ENCODE data around the gene TNFRSF25.
"Not testable (repeated sequence)": the region's sequence is repeated elsewhere in the genome, so short reads cannot be mapped to it uniquely, and the experiment has no call there.

The TNFRSF25 gene

DNA sequence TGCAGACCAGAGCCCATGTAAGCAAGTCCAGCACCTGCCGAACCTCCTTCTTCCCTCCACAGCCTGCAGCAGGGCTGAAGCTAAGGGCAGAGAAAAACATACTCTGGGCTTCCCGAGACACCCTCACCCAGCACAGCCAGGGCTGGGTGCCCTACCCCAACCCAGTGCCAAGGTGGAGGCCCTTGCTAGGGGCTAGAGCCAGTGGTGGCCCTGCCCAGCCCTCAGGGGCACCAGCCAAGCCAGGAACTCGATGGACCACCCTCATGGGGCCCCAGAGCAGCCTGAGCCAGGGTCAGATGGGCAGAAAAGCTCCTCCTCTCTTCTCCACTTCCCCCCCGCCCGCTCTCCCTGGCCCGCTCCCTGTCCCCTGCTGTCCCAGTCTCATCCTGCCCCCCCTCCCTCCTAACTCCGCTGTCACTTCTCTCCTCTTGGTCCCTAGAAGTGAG lies 15.9 kb downstream of the TNFRSF25 start:
- no peak for DNase-seq

DNA sequence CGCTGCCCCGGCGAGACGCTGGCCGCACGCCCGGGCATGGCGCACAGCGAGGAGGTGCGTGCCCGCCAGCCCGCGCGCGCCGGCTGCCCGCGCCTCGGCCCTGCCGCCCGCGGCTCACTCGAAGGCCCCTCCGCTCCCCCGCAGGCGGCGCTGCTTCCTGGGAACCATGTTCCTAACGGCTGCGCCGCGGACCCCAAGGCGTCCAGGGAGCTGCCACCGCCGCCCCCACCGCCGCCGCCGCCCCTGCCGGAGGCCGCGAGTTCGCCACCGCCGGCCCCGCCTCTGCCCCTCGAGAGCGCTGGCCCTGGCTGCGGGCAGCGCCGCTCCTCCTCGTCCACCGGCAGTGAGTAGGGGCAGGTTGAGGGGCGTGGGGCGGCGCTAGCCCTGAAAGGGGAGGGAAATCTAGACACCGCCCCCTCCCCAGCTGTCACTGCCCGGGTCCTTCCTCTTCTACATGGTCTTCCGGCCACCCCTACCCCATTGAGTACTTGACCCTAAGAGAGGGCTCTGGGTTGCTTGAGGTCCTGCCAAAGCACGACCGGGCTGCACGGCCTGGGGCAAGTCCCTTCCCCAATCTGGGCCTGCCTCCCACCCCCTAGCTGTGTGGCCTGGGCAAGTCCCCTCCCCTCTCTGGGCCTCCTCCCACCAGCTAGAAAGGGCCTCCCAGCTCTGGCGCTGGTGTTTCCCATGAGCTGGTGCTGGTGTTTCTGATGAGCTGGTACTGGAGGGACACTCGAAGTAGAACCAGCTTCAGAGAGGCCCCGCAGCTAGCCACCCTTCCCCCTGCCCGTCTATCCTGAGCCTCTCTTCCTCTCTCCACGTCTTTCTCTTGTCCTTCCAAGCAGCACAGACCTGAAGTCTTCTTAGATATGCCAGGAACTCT lies 17.0 kb downstream of the TNFRSF25 start:
- no peak for DNase-seq

DNA sequence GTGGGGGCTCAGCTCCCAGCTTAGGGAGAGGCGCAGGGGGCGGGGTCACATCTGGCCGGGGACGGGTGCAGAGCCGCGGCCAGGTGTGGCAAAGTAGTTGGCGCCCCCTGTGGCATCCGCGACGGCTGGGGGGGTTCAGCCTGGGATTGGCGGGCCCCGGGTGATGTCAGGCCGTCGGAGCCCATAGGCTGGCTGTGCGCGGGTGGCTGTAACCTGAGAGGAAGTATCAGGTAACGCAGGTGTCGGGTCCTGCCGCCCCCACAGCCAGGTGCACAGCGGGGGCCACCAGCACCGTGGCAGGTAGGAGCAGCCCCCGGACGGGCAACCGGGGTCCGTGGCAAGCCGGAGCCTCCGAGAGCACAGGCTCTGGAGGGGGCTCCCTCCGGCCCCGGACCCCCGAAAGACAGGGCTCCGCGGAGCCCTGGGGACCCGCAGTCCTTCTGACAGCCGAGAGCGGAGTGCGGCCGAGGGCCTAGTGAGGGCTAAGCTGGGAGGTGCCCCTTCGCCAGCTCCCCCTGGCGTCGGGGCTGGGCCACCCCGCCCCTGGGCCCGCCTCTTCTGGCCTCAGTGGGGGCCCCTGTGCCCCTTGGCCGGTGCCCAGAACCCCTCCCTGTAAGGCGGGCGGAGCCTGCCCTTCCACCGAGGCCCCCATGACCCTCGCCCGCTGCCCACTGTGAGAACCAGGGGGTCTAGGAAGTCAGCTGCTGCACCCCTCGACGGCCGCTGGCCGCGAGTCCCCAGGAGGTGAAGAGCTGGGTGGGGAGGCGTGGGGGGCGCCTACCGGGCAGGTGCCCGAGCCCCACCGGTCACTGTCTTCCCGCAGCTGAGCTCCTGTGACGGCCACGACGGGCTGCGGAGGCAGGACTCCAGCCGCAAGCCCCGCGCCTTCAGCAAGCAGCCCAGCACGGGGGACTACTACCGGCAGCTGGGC lies 17.9 kb downstream of the TNFRSF25 start:
- peak; percentile 64 to 66 for DNase-seq

DNA sequence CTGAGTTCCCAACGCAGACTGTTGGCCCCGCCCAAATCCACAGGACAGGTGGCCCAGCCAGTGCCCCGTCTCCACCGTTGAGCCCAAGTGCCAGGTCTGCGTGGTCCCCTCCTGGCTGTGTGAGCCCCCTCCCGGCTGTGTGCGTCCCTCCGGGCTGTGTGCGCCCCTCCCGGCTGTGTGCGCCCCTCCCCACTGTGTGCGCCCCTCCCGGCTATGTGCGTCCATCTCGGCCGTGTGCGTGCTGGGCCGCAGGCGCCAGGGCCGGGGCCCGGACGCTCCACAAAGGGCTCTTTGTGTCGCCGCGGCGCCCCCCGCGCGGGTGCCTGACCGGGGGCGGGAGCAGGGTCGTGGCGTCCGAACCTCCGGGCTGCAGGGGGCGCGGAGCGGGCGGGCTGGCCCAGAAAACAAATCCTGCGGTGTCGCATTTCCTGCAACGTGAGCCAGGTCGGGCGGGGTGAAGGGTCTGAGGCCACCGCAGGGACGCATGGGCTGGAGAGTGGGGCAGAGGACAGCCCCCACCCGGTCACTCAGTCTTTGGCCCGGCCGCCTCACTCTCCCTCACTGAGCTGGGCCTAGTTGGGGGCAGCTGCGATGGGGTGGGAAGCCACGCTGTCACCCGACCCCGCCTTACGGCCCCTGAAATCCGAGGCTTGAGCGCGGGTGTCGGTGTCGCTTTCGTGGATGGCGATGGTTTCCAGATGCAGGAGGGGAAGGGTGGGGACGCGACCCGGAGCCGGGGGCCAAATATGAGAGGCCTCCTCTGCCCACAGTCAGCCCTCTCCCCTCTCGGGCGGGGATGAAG lies 18.8 kb downstream of the TNFRSF25 start:
- no peak for DNase-seq

DNA sequence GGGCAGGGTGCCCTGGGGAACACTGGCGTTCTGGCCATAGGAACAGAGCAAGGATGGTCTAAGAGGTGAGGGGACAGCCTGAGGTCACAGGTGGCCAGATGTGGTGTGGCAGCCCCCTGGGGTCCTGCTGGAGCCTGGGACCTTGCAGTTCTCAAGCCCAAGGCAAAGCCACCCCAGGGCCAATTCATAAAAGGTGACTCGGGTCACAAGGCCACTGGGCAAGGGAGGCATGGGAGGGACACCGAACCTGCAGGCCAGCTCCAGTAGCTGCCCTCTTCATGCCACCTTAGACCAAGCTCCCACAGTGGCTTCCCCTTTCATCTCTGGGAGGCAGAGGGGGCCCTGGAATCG lies 19.3 kb downstream of the TNFRSF25 start:
- no peak for DNase-seq

DNA sequence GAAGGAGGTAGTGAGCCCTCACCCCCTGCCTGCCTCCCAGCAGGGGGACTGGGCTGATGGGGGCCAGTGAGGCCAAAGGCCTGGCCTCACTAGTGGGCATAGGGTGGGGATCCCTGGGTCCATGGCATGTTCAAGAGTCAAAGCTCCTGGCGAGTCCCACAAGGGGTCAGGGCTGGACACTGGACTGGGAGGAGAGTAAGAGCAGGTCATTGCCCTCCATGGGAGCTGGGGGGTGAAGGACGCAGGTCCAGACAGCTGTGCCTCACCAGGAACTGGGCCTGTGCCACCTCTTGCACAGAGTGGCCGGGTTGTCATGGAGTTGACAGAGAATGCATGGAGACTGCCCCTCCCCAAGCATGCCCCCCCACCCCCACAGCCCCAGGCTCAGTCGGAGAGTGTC lies 20.0 kb downstream of the TNFRSF25 start:
- not testable (repeated sequence) for DNase-seq

DNA sequence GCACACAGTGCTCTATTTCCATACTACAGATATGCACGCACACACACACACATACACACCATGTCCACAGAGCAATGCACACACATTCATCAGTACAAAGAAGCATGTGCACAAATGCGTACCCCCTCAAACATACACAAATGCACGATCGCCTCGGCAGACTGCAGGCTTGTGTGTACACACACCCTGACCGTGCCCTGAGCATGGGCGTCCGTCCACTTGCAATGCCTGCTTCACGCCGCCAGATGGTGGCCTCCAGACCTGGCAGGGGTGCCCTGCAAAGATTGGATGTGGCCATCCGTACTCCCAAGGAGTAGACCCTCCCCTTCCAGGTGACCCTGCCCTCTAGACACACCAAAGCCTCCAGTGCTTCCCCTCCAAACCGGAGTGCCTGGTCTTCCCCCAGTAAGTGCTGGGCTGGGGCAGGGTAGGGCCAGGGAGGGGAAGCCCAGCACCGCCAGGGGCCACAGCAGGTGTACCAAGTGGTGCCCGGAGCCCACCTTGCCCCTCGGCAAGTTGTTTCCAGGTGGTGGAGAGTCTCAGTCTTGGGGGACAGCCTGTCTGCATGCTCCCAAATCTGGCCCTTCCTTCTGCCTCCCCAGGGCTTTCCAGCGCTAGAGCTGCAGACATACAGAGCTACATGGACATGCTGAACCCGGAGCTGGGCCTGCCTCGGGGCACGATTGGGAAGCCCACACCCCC lies 20.8 kb downstream of the TNFRSF25 start:
- peak; percentile 32 to 56 for DNase-seq

DNA sequence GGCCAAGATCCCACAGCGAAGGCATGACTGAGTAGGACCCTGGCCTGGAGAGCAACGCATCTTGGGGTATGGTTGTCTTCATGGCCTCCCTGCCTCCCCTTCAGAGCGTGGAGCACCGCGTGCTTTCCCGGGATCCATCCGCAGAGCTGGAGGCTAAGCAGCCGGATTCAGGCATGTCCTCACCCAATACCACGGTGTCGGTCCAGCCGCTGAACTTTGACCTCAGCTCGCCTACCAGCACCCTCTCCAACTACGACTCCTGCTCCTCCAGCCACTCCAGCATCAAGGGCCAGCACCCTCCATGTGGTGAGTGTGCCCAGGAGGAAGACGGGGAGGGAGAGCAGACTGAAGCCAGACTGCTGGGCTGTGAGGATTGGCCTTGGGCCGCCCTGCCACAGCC lies 21.6 kb downstream of the TNFRSF25 start:
- DNase-seq, result no peak

DNA sequence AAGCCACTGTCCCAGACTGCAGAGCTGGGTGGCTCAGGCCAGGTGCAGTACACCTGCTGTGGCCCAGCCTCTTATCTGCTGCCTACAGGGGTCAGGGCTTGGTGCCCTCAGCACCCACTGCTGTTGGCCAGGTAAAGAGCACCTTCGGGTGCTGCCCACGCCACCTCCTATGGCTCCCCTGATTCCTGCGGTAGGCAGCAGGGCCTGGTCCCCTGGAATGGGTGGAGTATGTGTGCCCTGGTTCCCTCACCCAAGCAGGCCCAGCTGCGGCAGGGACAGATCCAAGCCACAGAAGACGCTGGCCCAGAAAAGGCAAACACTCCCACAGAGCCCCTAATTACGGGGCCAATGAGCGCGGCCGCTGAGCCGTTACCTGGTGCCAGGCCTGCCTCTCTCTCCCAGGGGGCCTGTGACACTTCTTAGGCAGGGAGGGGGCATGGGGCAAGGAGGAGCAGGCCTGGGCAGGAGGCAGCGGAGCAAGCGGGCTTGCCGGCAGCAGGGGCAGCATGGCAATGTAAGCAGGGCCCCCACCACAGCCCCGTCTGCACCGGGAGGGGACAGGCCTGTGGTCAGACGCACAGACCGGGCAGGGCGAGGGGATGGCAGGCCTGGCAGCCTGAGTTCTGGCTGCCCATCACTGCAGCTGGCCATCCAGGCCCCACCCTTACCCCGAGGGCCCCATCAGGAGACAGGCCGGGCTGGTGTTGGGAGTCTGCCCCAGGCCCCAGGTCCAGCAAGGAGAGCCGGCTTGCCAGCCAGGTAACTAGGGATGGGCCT lies 22.4 kb downstream of the TNFRSF25 start:
- DNase-seq, result no peak

DNA sequence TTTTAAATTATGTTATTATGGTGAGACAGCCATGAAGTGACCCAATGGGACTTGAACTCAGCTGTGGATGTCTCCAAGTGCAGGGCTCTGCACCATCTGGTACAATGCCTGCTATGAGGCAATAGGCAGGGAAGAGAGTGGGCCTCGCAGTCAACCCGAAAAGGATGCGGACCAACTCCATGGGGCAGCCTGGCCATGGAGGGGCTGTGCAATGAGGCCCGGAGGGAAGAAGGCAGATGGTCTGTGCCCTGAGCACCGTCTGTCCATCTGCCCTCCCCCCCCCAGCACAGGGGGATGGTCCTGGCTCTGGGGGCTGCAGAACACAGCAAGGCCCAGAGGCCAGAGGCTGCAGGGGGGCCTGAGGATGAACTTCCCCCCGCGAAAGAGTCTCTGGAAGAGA lies 24.4 kb downstream of the TNFRSF25 start:
- no peak for DNase-seq

DNA sequence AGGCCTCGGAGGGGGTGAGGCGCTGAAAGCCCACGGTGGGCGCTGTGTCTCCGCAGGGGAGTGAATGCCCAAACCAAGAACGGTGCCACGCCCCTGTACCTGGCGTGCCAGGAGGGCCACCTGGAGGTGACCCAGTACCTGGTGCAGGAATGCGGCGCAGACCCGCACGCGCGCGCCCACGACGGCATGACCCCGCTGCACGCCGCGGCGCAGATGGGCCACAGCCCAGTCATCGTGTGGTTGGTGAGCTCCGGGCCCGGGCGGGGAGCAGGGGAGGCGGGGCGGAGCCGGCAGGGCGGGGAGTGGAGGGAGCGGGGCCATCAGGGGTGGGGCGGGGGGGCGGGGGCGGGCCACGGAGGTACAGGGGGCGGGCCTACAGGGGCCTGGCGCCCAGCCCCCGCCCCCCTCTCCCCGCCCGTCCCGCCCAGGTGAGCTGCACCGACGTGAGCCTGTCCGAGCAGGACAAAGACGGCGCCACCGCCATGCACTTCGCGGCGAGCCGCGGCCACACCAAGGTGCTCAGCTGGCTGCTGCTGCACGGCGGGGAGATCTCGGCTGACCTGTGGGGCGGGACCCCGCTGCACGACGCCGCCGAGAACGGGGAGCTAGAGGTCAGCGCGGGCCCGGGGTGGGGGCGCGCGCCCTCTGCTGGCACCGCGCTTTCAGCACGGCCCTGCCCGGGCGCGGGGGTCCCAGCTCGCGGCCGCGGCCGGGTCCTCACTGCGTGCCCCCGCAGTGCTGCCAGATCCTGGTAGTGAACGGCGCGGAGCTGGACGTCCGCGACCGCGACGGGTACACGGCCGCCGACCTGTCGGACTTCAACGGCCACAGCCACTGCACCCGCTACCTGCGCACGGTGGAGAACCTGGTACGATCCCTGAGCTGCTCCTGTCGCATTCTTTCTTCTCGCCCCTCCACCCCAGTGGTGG lies 25.5 kb downstream of the TNFRSF25 start:
- DNase-seq, result peak; percentile 78 to 81

DNA sequence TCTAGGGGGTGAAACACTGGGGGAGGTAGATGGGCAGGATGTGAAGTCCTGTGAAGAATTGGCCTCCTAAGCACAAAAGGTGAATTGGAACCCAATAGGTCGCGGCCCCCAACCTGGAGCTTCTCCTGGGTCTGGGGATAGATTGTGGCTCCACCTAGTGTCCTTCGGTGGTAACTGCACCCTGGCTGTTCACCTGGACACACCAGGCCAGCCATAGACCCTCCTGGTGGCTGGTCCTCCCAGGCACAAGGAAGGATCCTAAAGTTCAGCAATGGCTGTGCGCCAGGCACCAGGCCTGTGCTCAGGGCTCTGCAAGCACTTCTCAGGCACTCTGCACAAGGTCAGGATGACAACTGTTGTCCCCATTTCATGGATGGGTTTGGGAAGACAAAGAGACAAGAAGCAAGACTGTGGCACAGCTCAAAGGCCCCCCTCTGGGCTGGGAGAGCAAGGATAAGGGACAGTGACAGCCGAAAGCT lies 27.9 kb downstream of the TNFRSF25 start:
- DNase-seq, result peak; percentile 70 to 78

DNA sequence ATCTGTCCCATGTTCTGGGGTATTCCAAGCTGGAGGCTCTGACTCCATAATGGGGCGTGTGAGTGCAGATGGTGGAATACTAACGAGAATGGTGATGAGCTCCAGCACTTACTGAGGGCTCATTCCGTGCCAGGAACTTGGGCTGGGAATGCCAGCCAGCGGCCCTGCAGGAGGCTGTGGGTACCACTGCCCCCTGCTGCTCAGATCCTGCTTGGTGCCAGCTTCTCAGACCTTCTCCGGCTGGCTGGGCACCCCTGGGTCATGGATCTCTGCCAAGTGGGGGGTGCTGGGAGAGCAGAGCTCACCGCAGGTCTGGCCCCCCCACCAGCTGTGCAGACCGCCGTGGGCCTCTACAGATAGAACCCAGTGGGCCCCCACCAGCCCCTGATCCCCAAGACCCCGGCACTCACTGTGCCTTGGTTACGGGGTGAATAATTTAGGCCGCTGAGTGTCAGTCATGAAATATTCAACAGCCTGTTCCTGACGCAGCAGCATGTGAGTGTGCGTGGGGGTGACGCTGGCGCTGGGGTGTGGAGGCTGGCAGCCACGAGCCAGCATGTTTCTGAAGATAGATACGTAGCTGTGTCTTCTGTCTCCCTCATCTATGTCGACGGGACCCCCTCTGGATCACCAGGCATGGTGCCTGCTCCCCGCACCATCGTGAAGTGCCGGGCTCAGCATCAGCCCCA lies 28.8 kb downstream of the TNFRSF25 start:
- not testable (repeated sequence) for DNase-seq

DNA sequence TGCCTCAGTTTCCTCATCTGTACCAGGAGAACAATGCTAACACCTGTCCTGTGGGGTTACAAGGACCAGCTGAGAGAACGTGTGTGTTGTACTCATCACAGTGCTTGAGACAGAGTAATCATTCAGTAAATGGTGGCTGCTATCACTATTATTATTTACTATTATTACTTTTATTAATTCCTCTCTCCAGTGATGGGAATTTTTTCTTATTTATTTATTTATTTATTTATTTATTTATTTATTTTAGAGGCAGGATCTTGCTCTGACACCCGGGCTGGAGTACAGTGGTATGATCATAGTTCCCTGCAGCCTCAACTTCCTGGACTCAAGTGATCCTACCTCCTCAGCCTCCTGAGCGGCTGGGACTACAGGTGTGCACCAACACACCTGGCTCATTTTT lies 29.7 kb downstream of the TNFRSF25 start:
- DNase-seq, result not testable (repeated sequence)

DNA sequence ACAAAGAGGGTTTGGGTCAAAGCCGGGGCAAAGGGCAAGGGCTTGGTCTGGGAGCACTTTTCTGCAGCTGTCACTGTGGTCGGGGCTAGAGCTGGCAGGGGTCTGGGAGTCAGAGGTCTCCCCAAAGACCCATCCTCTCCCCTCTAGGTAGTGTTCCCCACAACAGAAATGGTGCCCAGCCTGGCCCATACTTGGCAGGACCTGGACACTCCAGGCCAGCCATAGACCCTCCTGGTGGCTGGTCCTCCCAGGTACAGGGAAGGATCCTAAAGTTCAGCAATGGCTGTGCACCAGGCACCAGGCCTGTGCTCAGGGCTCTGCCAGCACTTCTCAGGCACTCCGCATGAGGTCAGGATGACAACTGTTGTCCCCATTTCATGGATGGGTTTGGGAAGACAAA lies 30.4 kb downstream of the TNFRSF25 start:
- no peak for DNase-seq

DNA sequence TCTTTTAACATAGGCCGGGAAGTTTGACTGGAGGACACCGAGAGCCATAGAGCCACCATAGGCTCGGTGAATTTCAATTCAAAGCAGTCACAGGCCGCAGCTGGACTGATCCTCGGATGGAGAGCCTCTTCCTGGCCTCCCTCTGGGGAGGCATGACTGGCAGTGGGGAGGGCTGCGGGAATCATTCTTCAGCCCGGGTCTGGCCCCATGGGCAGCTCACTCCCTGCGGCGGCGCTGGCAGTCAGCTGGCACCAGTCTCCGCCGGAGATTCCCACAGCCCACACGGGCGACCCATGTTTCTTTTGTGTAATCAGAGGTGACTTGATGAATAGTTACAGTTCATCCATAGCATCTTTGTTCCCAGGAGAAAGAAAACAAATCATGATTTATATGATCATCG lies 30.8 kb downstream of the TNFRSF25 start:
- DNase-seq, result no peak

DNA sequence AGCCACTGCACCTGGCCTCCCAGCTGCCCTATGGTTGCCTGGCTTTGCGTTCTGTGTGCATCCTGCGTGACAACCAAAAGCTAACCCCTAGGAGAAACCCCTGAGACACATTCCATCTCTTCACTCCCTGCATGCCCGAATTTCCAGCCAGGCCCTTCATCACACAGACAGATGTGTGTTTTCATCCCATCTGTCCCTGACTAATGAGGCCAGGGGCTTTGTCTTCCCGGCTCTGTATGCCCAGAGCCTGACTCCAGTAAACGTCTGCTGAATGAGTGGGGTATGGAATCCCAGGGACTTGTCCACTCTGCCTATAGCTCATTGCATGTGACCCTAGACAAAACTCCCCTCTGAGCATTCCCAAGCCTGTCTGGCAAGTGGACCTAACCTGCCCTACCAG lies 31.8 kb downstream of the TNFRSF25 start:
- DNase-seq, result no peak

DNA sequence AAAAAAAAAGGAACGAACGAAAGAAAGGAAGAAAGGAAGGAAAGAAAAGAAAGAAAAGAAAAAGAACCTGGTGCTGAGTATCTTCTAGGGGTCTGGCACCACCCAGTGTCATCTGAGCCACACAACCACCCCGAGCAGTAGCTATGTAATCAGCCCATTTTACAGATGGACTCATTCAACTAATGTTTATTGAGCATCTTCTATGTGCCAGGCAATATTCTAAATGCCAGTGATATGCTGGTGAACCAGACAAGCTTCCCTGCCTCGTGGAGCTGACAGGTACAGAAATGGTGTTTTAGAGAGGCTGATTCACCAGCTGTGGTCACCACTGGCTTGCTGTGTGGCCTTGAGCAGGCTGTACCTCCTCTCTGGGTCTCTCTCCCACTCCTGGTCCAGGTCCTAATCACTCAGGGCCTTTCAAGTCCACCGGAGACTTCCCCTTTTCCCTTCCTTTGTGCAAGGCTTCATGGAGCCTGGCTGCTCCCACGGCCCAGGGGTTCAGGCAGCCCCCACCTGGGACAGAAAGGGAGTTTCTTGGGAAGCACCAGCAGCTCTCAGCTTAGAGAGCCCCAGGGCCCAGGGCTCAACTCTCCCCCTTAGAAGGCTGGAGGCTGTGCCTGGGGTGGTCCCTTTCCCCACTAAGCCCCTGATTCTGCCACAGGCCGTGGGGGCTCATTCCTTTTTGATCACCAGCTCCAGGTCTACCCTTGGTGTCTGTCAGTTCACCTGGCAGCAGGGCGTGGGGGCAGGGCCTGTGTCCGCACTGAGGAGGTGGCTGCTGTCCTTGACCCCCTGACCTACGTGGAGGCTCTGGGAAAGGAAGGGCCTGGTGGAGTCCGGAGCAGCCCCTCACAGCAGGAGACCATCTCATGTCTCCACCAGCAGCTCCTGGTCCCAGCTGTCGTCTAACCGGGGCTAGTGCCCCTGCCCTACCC lies 34.1 kb downstream of the TNFRSF25 start:
- not testable (repeated sequence) for DNase-seq
